ENCODE measurements around the gene TAGAP.
"Not testable (repeated sequence)": the region's sequence is repeated elsewhere in the genome, so short reads cannot be mapped to it uniquely, and the experiment has no call there.

Gene TAGAP

GRCh38 chr6:158993639-158994038 is 51.2 kb downstream of the TAGAP start:
- H3K9me3 ChIP-seq = peaks cover 0 to 20% (median 0%) of the 10 kb centered on the region in 3 donors
- no peak overlapping the region for H3K4me3 ChIP-seq
- peaks cover 0 to under 1% (median 0%) of the 10 kb centered on the region in 4 donors for H3K4me1 ChIP-seq
- TF ChIP-seq CTCF (IDR thresholded peaks at IDR 0.05) = no peak
- H3K36me3 ChIP-seq = peaks cover 4 to 15% (median 15%) of the 10 kb centered on the region in 3 donors
- H3K27me3 ChIP-seq = no peaks in the 10 kb centered on the region
- H3K27ac ChIP-seq = no peak overlapping the region
- intact Hi-C loops (cut with DNase I; ENCODE audit: low total_unique reads) = loop anchor here (10.0 kb wide), 1 partner anchor 199 kb away; no protein-coding TSS in a partner anchor
- no peak for DNase-seq

- no peak for TF ChIP-seq CTCF (IDR thresholded peaks at IDR 0.05)
- H3K4me1 ChIP-seq = no peaks in the 10 kb centered on the region
- no peak for DNase-seq
- peaks cover 0 to 25% (median 0%) of the 10 kb centered on the region in 3 donors for H3K9me3 ChIP-seq
- peaks cover 4 to 15% (median 15%) of the 10 kb centered on the region in 3 donors for H3K36me3 ChIP-seq
- no peaks in the 10 kb centered on the region for H3K27me3 ChIP-seq
- intact Hi-C loops (cut with DNase I; ENCODE audit: low total_unique reads) = loop anchor here (10.0 kb wide), 1 partner anchor 196 kb away; no protein-coding TSS in a partner anchor
- H3K27ac ChIP-seq = no peak overlapping the region
- no peak overlapping the region for H3K4me3 ChIP-seq
Measured at GRCh38 chr6:158991017-158991723, 53.6 kb downstream of the TAGAP start.

GRCh38 chr6:158989711-158990110 is 55.1 kb downstream of the TAGAP start:
- intact Hi-C loops (cut with DNase I; ENCODE audit: low total_unique reads) = loop anchor here (10.0 kb wide), 1 partner anchor 195 kb away; no protein-coding TSS in a partner anchor
- not testable (repeated sequence) for H3K4me3 ChIP-seq, H3K4me1 ChIP-seq, H3K27me3 ChIP-seq, H3K27ac ChIP-seq, DNase-seq
- H3K36me3 ChIP-seq = peaks cover 8 to 15% (median 15%) of the 10 kb centered on the region in 3 donors
- peaks cover 0 to 25% (median 0%) of the 10 kb centered on the region in 3 donors for H3K9me3 ChIP-seq

GRCh38 chr6:158988477-158988876 is 56.3 kb downstream of the TAGAP start:
- TF ChIP-seq CTCF (IDR thresholded peaks at IDR 0.05) = no peak
- DNase-seq = no peak
- Histone ChIP-seq H3K27ac (no peak overlapping the region), H3K27me3 (no peaks in the 10 kb centered on the region), H3K9me3 (peaks cover 0 to 25% (median 0%) of the 10 kb centered on the region in 3 donors), H3K36me3 (peaks cover 8 to 12% (median 10%) of the 10 kb centered on the region in 3 donors), H3K4me1 (no peaks in the 10 kb centered on the region), H3K4me3 (no peak overlapping the region)
- intact Hi-C loops (cut with DNase I; ENCODE audit: low total_unique reads) = no loop called here

- Histone ChIP-seq H3K4me3 (no peak overlapping the region), H3K36me3 (peaks cover 4 to 8% (median 4%) of the 10 kb centered on the region in 3 donors), H3K4me1 (no peaks in the 10 kb centered on the region), H3K27me3 (no peaks in the 10 kb centered on the region), H3K9me3 (peaks cover 0 to 25% (median 0%) of the 10 kb centered on the region in 3 donors), H3K27ac (no peak overlapping the region)
- no peak for TF ChIP-seq CTCF (IDR thresholded peaks at IDR 0.05)
- intact Hi-C loops (cut with DNase I; ENCODE audit: low total_unique reads) = no loop called here
- DNase-seq = no peak
Measured at GRCh38 chr6:158987657-158988056, 57.1 kb downstream of the TAGAP start.
